ENCODE data around the gene TMA16. TPM values are rescaled to one million over a fixed set of nuclear protein-coding genes. Genes with fewer than 3 reads are reported as not detected.

Gene TMA16
- total RNA-seq, 2 experiments from 2014 or later = 53.5 to 58.4 TPM

GRCh38 chr4:163548481-163549243, 54.2 kb downstream of the TMA16 start:
- peak; percentile 64 for ATAC-seq
- H3K4me3 Mint-ChIP-seq = no peak overlapping the region
- H3K4me1 Mint-ChIP-seq (ENCODE audit: low read depth) = peaks cover 15% of the 10 kb centered on the region
- no peak overlapping the region for H3K27ac Mint-ChIP-seq
- intact Hi-C loops (cut with micrococcal nuclease) = no loop called here
- TF ChIP-seq CTCF (IDR thresholded peaks at IDR 0.05) = peak; percentile 69
- no peaks in the 10 kb centered on the region for H3K36me3 Mint-ChIP-seq (ENCODE audit: low read depth)
- CTCF ChIA-PET = interaction anchor here (0.8 to 10.1 kb wide), 20 partner anchors 9 to 1183 kb away, joined by 3 to 250 read pairs (median 6); partner anchors contain the start of gene TMA16
- no peaks in the 10 kb centered on the region for H3K27me3 Mint-ChIP-seq
- POLR2A ChIA-PET = interaction anchor here (0.5 to 2.3 kb wide), 2 partner anchors 54 to 387 kb away, joined by 3 to 10 read pairs; partner anchors contain the start of gene TMA16
- DNase-seq = peak; percentile 9
- H3K9me3 Mint-ChIP-seq = no peaks in the 10 kb centered on the region

GRCh38 chr4:163550869-163551267, 56.4 kb downstream of the TMA16 start:
- H3K4me3 Mint-ChIP-seq = no peak overlapping the region
- no peak for TF ChIP-seq CTCF (IDR thresholded peaks at IDR 0.05)
- peaks cover 15% of the 10 kb centered on the region for H3K4me1 Mint-ChIP-seq (ENCODE audit: low read depth)
- POLR2A ChIA-PET = interaction anchor here (1.5 to 2.3 kb wide), 2 partner anchors 12 to 57 kb away, joined by 4 to 10 read pairs; partner anchors contain the start of gene TMA16
- no peaks in the 10 kb centered on the region for H3K36me3 Mint-ChIP-seq (ENCODE audit: low read depth)
- CTCF ChIA-PET = interaction anchor here (0.6 to 10.1 kb wide), 25 partner anchors 8 to 1180 kb away, joined by 3 to 250 read pairs (median 6); partner anchors contain the start of gene TMA16
- no peaks in the 10 kb centered on the region for H3K27me3 Mint-ChIP-seq
- no peak overlapping the region for H3K27ac Mint-ChIP-seq
- no peaks in the 10 kb centered on the region for H3K9me3 Mint-ChIP-seq
- intact Hi-C loops (cut with micrococcal nuclease) = loop anchor here (1.0 to 5.0 kb wide), 2 partner anchors 130 to 206 kb away; no protein-coding TSS in a partner anchor
- ATAC-seq = no peak
- no peak for DNase-seq

- ATAC-seq = no peak
- intact Hi-C loops (cut with micrococcal nuclease) = loop anchor here (5.0 kb wide), 1 partner anchor 204 kb away; no protein-coding TSS in a partner anchor
- H3K27ac Mint-ChIP-seq = no peak overlapping the region
- TF ChIP-seq CTCF (IDR thresholded peaks at IDR 0.05) = no peak
- H3K27me3 Mint-ChIP-seq = no peaks in the 10 kb centered on the region
- POLR2A ChIA-PET = no interaction called here
- peaks cover 20% of the 10 kb centered on the region for H3K4me1 Mint-ChIP-seq (ENCODE audit: low read depth)
- H3K4me3 Mint-ChIP-seq = no peak overlapping the region
- no peak for DNase-seq
- no peaks in the 10 kb centered on the region for H3K36me3 Mint-ChIP-seq (ENCODE audit: low read depth)
- CTCF ChIA-PET = interaction anchor here (0.6 to 10.1 kb wide), 7 partner anchors 8 to 1056 kb away, joined by 3 to 250 read pairs (median 3); no protein-coding TSS in a partner anchor
- no peaks in the 10 kb centered on the region for H3K9me3 Mint-ChIP-seq
Observed at GRCh38 chr4:163553146-163553545, 58.7 kb downstream of the TMA16 start.

- intact Hi-C loops (cut with micrococcal nuclease) = loop anchor here (1.0 to 5.0 kb wide), 3 partner anchors 126 to 1177 kb away; no protein-coding TSS in a partner anchor
- POLR2A ChIA-PET = no interaction called here
- peak; percentile 85 for TF ChIP-seq CTCF (IDR thresholded peaks at IDR 0.05)
- no peak overlapping the region for H3K27ac Mint-ChIP-seq
- H3K9me3 Mint-ChIP-seq = peaks cover 2% of the 10 kb centered on the region
- no peak overlapping the region for H3K4me3 Mint-ChIP-seq
- DNase-seq (no peak), ATAC-seq (no peak)
- no peaks in the 10 kb centered on the region for H3K27me3 Mint-ChIP-seq
- H3K4me1 Mint-ChIP-seq (ENCODE audit: low read depth) = peaks cover 24% of the 10 kb centered on the region
- no peaks in the 10 kb centered on the region for H3K36me3 Mint-ChIP-seq (ENCODE audit: low read depth)
- CTCF ChIA-PET = interaction anchor here (0.7 to 10.1 kb wide), 22 partner anchors 8 to 1179 kb away, joined by 3 to 250 read pairs (median 3); no protein-coding TSS in a partner anchor
Observed at GRCh38 chr4:163554870-163555465, 60.5 kb downstream of the TMA16 start.
